Smooth muscle cell of the brain vasculature (primary cell): ENCODE measurements around the gene MCOLN3.
A peak's percentile ranks its signal among the peaks of the same experiment; 100 is the strongest.
"Not testable (repeated sequence)": the region's sequence is repeated elsewhere in the genome, so short reads cannot be mapped to it uniquely, and the experiment has no call there.

Experiments
- DNase-seq: peaks from one replicate; pipeline ENCODE4 v3.0.0-alpha.2; 2012; ENCODE audit warnings: low read depth, low spot score

The MCOLN3 gene

GRCh38 chr1:84991097-84991920, 57.0 kb downstream of the MCOLN3 start:
- DNase-seq = no peak

GRCh38 chr1:84988588-84988987, 59.7 kb downstream of the MCOLN3 start:
- DNase-seq = no peak

- DNase-seq = not testable (repeated sequence)
These were observed 61.7 kb downstream of the MCOLN3 start for GRCh38 chr1:84986561-84986960.

DNA sequence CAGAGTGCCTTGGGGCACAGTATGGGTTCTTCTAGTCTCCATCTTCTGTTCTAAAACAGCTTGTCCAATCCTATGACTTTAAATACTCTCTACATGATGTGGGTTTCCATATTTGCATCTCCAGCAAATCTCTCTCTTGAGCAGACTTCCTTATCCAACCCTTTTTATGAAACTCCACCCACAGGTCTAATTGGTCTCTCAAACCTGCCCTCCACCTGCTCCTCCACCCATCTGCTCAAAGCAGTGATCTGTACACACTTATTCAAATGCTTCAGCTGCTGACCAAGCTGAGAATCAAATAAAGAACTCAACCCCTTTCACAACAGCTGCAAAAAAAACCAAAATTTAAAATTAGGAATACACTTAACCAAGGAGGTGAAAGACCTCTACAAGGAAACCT, 62.9 kb downstream of the MCOLN3 start:
- DNase-seq = no peak

DNA sequence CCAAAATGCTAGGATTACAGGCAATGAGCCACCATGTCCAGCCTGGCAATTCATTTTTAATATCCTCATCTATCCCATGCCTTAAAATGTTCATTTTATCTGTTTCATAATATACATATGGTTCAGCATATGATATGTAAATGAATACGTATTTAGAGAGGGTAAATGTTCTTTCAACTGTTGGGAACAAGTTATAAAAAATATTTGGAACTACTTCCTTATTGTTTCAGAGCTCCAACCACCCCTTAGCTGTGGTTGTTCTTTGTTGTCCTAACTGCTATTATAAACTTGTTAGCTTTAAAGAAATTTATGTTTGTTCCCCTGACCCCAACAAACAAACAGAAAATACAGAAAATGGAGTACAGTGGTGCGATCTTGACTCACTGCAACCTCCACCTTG, 65.9 kb downstream of the MCOLN3 start:
- no peak for DNase-seq

GRCh38 chr1:84975035-84975434, 73.3 kb downstream of the MCOLN3 start:
- DNase-seq = no peak

GRCh38 chr1:84973498-84974334, 74.6 kb downstream of the MCOLN3 start:
- no peak for DNase-seq

- DNase-seq = peak; percentile 32
These were observed 75.8 kb downstream of the MCOLN3 start for GRCh38 chr1:84972377-84972987.

DNA sequence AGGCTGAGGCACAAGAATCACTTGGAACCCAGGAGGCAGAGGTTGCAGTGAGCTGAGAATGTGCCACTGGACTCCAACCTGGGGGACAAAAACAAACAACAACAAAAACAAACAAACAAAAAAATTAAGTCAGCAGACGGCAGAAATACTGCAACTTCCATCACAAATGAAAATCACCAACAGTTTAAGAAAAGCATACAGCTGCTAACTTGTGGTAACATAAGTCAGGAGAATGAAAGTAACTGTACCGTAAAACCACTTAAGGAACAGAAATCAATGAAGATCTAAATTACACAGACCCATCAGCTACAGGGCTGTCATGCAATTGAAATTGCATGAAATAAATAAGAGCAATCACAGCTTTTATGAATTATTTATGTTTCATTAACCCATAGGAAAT, 76.3 kb downstream of the MCOLN3 start:
- DNase-seq = no peak

DNA sequence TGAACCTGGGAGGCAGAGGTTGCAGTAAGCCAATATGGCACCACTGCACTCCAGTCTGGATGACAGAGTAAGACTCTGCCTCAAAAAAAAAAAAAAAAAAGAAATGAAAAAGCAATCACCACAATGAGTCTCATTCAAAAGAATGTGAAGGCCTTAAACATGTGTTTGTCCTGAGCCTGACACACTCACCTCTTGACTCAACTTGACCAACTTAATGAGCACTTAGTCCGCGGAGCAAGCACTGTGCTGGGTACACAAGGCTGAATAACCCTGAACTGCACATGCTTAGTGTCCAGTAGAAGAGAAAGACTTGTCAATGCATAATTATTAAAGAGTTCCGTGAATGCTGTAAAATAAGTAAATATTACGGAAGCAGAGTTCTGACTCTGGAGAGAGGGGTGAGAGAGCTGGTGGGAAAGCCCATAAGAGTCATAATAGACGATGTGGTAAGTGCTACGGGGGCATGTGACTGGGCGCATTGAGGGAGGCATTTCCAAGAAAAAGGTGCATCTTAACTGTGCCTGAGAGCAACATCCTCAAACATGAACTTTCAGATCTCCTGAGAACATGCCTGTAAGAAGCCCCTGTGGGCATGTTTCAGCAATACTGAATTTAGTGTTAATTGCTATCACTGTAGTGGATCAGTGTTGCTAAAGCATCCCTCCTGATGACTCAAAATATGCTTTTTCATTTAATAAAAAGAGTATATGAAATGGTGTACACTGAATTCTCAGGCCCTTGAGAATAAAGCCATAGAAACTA, 78.6 kb downstream of the MCOLN3 start:
- no peak for DNase-seq

DNA sequence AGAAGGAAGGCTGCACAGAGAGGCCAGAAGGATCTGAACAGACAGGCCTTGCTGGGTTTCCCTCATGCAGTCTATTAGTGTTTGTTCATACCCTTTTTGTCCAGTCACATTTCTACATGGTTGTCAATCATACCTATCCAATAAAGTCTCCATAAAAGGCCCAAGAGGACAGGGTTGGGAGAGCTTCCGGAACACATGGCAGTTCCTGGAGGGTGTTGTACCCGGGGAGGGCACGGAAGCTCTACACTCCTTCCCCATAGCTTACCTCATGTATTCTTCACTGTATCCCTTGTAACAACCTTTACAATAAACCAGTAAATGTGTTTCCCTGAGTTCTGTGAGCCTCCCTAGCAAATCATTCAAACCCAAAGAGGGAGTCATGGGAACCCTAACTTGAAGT, 79.4 kb downstream of the MCOLN3 start:
- DNase-seq = no peak

- no peak for DNase-seq
These were observed 80.2 kb downstream of the MCOLN3 start for GRCh38 chr1:84968101-84968500.
